Parathyroid adenoma (tissue), 2 donors: ENCODE data around the gene PCSK1.

Source experiments
- H2AFZ ChIP-seq: fragments of 300-600 bp; sonication (generic); one replicate; pipeline ENCODE4 v1.7.0; 2017; ENCODE audit warnings: antibody characterized with exemption, mild to moderate bottlenecking
- H3K27ac ChIP-seq: fragments of 300-600 bp; sonication (generic); one replicate; pipeline ENCODE4 v1.7.0; 2017
- H3K27me3 ChIP-seq: fragments of 300-600 bp; sonication (generic); one replicate; pipeline ENCODE4 v1.7.0; 2017; ENCODE audit warnings: low read length; ENCODE audit not compliant: control insufficient read depth, insufficient read depth
- H3K36me3 ChIP-seq: fragments of 300-600 bp; sonication (generic); one replicate; pipeline ENCODE4 v1.7.0; 2017; ENCODE audit warnings: low read length; ENCODE audit not compliant: control insufficient read depth, insufficient read depth
- H3K4me1 ChIP-seq: fragments of 300-600 bp; sonication (generic); one replicate; pipeline ENCODE4 v1.7.0; 2017; ENCODE audit warnings: control low read depth
- H3K4me2 ChIP-seq: fragments of 300-600 bp; sonication (generic); one replicate; pipeline ENCODE4 v1.7.0; 2017; ENCODE audit warnings: low read length
- H3K4me3 ChIP-seq: fragments of 300-600 bp; sonication (generic); one replicate; pipeline ENCODE4 v1.7.0; 2017; ENCODE audit warnings: low read depth, low read length
- H3K79me2 ChIP-seq: fragments of 300-600 bp; sonication (generic); one replicate; pipeline ENCODE4 v1.7.0; 2017; ENCODE audit warnings: control low read depth
- H3K9ac ChIP-seq: fragments of 300-600 bp; sonication (generic); one replicate; pipeline ENCODE4 v1.7.0; 2017; ENCODE audit warnings: mild to moderate bottlenecking
- H3K9me3 ChIP-seq: fragments of 300-600 bp; sonication (generic); one replicate; pipeline ENCODE4 v1.7.0; 2017; ENCODE audit warnings: low read length; ENCODE audit not compliant: control insufficient read depth
- TF ChIP-seq, protein P1 (sequence below): fragments of 300-600 bp; sonication (generic); IDR thresholded peaks from one replicate; pipeline ENCODE4 v1.7.0; 2017; ENCODE audit warnings: antibody characterized with exemption, mild to moderate bottlenecking
- donor health status: primary hyperparathyroidism.

Gene PCSK1

DNA sequence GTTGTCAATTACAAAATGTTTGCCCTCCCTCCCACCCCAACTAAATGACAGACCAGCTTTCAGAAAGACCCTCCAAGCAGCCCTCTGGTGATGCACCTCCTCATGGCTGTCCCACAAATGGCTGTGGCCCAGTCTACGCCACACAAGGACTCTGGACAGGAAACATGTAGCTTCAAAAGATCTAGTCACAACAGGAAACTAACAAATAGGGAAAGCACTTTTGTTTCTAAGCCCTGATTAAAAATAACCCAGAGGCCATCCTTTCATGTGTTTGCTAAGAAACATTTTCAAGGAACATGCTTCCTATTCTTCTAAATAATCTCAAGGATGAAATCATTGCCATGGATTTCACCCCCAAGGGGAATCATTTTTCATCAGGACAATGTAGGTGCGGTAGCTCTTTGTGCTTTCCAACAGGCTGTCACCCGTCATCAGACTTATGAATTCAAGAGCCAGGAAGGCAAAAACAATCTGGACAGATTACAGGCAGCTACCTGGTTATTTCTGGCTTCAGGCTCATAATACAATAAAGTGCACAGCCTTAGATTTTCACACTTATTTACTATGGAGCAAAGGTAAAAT lies 20.1 kb downstream of the PCSK1 start:
- TF ChIP-seq, protein P1, sequence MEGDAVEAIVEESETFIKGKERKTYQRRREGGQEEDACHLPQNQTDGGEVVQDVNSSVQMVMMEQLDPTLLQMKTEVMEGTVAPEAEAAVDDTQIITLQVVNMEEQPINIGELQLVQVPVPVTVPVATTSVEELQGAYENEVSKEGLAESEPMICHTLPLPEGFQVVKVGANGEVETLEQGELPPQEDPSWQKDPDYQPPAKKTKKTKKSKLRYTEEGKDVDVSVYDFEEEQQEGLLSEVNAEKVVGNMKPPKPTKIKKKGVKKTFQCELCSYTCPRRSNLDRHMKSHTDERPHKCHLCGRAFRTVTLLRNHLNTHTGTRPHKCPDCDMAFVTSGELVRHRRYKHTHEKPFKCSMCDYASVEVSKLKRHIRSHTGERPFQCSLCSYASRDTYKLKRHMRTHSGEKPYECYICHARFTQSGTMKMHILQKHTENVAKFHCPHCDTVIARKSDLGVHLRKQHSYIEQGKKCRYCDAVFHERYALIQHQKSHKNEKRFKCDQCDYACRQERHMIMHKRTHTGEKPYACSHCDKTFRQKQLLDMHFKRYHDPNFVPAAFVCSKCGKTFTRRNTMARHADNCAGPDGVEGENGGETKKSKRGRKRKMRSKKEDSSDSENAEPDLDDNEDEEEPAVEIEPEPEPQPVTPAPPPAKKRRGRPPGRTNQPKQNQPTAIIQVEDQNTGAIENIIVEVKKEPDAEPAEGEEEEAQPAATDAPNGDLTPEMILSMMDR, result no peak
- Histone ChIP-seq H3K4me3 (no peak overlapping the region), H3K36me3 (no peaks in the 10 kb centered on the region), H3K27ac (no peak overlapping the region), H3K9me3 (no peaks in the 10 kb centered on the region), H3K27me3 (no peaks in the 10 kb centered on the region), H2AFZ (no peak overlapping the region), H3K4me1 (no peaks in the 10 kb centered on the region), H3K9ac (no peak overlapping the region), H3K4me2 (no peak overlapping the region), H3K79me2 (no peaks in the 10 kb centered on the region)

DNA sequence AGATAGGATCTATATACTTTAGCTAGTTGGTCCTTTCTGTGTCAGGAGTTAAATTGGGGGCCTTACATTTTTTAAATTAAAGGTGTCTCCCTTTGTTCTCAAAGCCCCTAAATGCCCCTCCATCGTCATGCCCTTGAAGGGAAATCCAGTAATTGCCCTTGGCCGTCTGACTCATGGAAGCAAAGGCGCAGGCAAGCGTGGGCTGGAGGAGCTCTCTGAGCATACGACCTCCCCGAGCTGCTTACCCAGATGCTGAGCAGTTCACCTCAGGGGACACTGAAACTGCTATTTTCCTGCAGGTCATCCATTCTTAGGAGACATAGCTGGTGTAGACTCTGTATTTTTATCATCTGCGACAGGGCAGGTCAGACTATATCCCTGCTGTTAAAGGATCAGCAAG lies 23.0 kb downstream of the PCSK1 start:
- no peak overlapping the region for H2AFZ ChIP-seq
- H3K27ac ChIP-seq, result no peak overlapping the region
- TF ChIP-seq, protein P1, result no peak
- no peak overlapping the region for H3K9ac ChIP-seq
- H3K36me3 ChIP-seq, result no peaks in the 10 kb centered on the region
- H3K9me3 ChIP-seq, result no peaks in the 10 kb centered on the region
- no peak overlapping the region for H3K4me2 ChIP-seq
- no peak overlapping the region for H3K4me3 ChIP-seq
- H3K79me2 ChIP-seq, result no peaks in the 10 kb centered on the region
- H3K4me1 ChIP-seq, result no peaks in the 10 kb centered on the region
- no peaks in the 10 kb centered on the region for H3K27me3 ChIP-seq

DNA sequence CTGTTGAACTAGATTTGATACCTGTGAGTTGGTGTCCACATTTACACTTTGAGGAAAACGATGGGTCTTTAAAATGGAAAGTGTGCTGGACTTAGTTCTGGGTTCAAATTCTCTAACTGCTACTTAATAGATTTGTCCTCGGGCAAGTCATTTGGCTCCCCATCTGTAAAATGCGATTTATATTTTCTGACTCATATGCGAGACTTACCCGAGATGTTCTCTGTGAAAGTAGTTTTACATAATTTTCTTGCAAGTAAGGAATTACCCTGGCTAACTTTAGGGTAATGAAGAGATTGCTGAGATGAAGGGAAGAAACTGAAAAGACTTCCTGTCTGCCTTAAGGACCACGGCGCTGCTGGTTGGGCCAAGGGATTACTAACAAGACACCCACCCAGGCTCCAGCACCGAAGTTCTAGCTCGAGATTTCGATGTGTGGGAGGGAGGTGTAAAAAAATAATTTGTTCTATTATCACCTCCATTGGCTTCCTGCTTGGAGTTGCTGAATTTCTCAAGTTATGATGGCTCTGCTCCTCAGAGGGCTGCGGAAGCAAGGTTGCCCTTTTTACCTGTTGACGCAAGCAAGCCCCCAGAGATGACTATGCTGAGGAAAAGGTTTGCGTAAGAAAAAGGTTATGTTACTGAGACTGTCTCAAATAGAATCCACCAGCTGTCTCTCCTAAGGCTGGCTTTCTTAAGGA lies 24.1 kb downstream of the PCSK1 start:
- Histone ChIP-seq H3K4me3 (no peak overlapping the region), H3K9me3 (no peaks in the 10 kb centered on the region), H3K4me2 (no peak overlapping the region), H2AFZ (no peak overlapping the region), H3K4me1 (no peaks in the 10 kb centered on the region), H3K27me3 (no peaks in the 10 kb centered on the region), H3K79me2 (no peaks in the 10 kb centered on the region), H3K36me3 (no peaks in the 10 kb centered on the region), H3K27ac (no peak overlapping the region), H3K9ac (no peak overlapping the region)
- TF ChIP-seq, protein P1, result no peak

DNA sequence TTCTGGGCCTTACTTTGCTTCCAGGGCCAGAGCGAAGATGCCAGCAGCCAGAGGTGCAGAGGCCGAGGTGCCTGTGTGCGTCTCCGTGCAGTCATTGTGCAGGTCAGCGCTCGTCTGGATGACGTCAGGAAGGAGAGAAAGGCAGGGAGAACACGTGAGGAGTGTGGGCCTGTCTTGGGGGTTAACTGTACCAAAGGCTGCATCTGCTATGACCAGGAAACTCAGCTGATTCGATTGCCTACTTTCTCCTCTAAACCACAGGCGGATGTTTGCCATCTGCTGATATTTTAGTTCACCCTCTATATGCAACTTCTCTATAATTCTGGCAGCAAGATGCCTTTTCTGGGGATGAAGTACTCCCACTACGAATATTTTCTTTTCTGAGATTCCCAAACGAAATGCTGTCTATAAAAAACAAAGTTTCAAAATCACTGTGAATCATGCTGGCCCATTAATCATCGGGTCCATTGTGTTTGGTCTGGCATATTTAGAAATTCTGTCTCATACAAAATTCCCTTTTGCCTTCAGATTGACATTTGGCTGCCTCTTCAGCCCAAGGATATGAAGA lies 24.8 kb downstream of the PCSK1 start:
- Histone ChIP-seq H3K9ac (no peak overlapping the region), H3K9me3 (no peaks in the 10 kb centered on the region), H3K4me1 (no peaks in the 10 kb centered on the region), H3K79me2 (no peaks in the 10 kb centered on the region), H3K27me3 (no peaks in the 10 kb centered on the region), H3K4me2 (no peak overlapping the region), H2AFZ (no peak overlapping the region), H3K36me3 (no peaks in the 10 kb centered on the region), H3K27ac (no peak overlapping the region), H3K4me3 (no peak overlapping the region)
- TF ChIP-seq, protein P1, result no peak
